Stimulated activated naive B cell treated with anti-CD40 and anti-IgM and Interleukin-4, amounts not matched to agents 10 μg/mL and 1 μg/mL and 100 μg/mL, for 72 hours (primary cell): ENCODE measurements around the gene GFRAL.

ENCODE experiments used
- ATAC-seq, 2 donors: fragments of 150-1000 bp; cut with Tn5 transposase; replicated peaks; 2 replicates each; pipeline ENCODE4 v1.10.0; 2021; ENCODE audit warnings: moderate library complexity in 1 of 2
- DNase-seq: peaks from one replicate; pipeline ENCODE4 v3.0.0; 2021
- H3K27ac Mint-ChIP-seq: one replicate; pipeline ENCODE4 v1.8.0; 2022; ENCODE audit warnings: mild to moderate bottlenecking, mixed read lengths
- H3K27me3 Mint-ChIP-seq, 2 donors: one replicate each; pipeline ENCODE4 v1.8.0; 2022; ENCODE audit warnings: mixed read lengths in 2 of 2
- H3K36me3 Mint-ChIP-seq, 2 donors: one replicate each; pipeline ENCODE4 v1.8.0; 2022; ENCODE audit warnings: mixed read lengths in 2 of 2, mild to moderate bottlenecking in 1 of 2
- H3K4me1 Mint-ChIP-seq, 2 donors: one replicate each; pipeline ENCODE4 v1.8.0; 2022; ENCODE audit warnings: mixed read lengths in 2 of 2, mild to moderate bottlenecking in 1 of 2
- H3K4me3 Mint-ChIP-seq, 2 donors: one replicate each; pipeline ENCODE4 v1.8.0; 2022; ENCODE audit warnings: mild to moderate bottlenecking in 2 of 2, mixed read lengths in 2 of 2, moderate library complexity in 1 of 2
- H3K9me3 Mint-ChIP-seq, 2 donors: one replicate each; pipeline ENCODE4 v1.8.0; 2022; ENCODE audit warnings: mixed read lengths in 2 of 2, mild to moderate bottlenecking in 1 of 2

The GFRAL gene

GRCh38 chr6:55449225-55449624 is 122.0 kb downstream of the GFRAL start:
- Mint-ChIP-seq H3K36me3 (no peaks in the 10 kb centered on the region), H3K9me3 (no peaks in the 10 kb centered on the region), H3K4me3 (no peak overlapping the region), H3K4me1 (no peaks in the 10 kb centered on the region), H3K27me3 (no peaks in the 10 kb centered on the region), H3K27ac (no peak overlapping the region)
- DNase-seq (no peak), ATAC-seq (no peak)

GRCh38 chr6:55450005-55450404 is 122.7 kb downstream of the GFRAL start:
- Mint-ChIP-seq H3K4me1 (no peaks in the 10 kb centered on the region), H3K36me3 (no peaks in the 10 kb centered on the region), H3K9me3 (no peaks in the 10 kb centered on the region), H3K4me3 (no peak overlapping the region), H3K27me3 (no peaks in the 10 kb centered on the region), H3K27ac (no peak overlapping the region)
- ATAC-seq: no peak
- DNase-seq: no peak
